Epithelial cell of esophagus (primary cell): ENCODE data around the gene ZNRF3.
"Not testable (repeated sequence)": the region's sequence is repeated elsewhere in the genome, so short reads cannot be mapped to it uniquely, and the experiment has no call there.

Experiments used
- DNase-seq: peaks from one replicate; pipeline ENCODE4 v3.0.0; 2010; ENCODE audit warnings: low read depth
- H3K4me3 ChIP-seq: 2 replicates; pipeline ENCODE4 v1.5.1; 2011; ENCODE audit warnings: mild to moderate bottlenecking, low read length, control low read depth
- CTCF ChIP-seq: IDR thresholded peaks from 2 replicates; pipeline ENCODE4 v1.5.1; 2011; ENCODE audit warnings: low read depth, mild to moderate bottlenecking, low read length, control low read depth, inconsistent platforms; ENCODE audit not compliant: insufficient read depth; ENCODE audit errors: missing control alignments

Gene ZNRF3

GRCh38 chr22:28882878-28883656 lies at the start of gene ZNRF3:
TSS of gene ZNRF3 (plus strand) at chr22:28883572. CDS start at chr22:28883767, 195 bp downstream.
- peak; percentile 94 for DNase-seq
- H3K4me3 ChIP-seq = peak within 1 kb of the TSS; percentile 61
- no peak for TF ChIP-seq CTCF

GRCh38 chr22:28835630-28836189 lies 47.7 kb upstream of the ZNRF3 start:
- no peak for DNase-seq
- no peak for TF ChIP-seq CTCF
- H3K4me3 ChIP-seq = no peak overlapping the region

- H3K4me3 ChIP-seq = no peak overlapping the region
- DNase-seq = no peak
- TF ChIP-seq CTCF = no peak
These were observed 45.7 kb upstream of the ZNRF3 start for GRCh38 chr22:28837640-28838039.

- H3K4me3 ChIP-seq = no peak overlapping the region
- no peak for TF ChIP-seq CTCF
- no peak for DNase-seq
These were observed 44.4 kb upstream of the ZNRF3 start for GRCh38 chr22:28838971-28839370.

GRCh38 chr22:28841111-28841510 lies 42.3 kb upstream of the ZNRF3 start:
- DNase-seq = no peak
- H3K4me3 ChIP-seq = no peak overlapping the region
- no peak for TF ChIP-seq CTCF

- TF ChIP-seq CTCF = no peak
- no peak overlapping the region for H3K4me3 ChIP-seq
- DNase-seq = no peak
These were observed 39.7 kb upstream of the ZNRF3 start for GRCh38 chr22:28843633-28844032.

GRCh38 chr22:28844277-28844676 lies 39.1 kb upstream of the ZNRF3 start:
- H3K4me3 ChIP-seq, DNase-seq: not testable (repeated sequence)
